Hepatocyte (in vitro differentiated cells): ENCODE results near the gene KCNK6.

Source experiments
- CTCF ChIP-seq: fragments of 200-600 bp; sonication (generic); IDR thresholded peaks from 2 replicates; pipeline ENCODE4 v1.5.1; 2016; ENCODE audit warnings: antibody characterized with exemption, mild to moderate bottlenecking; ENCODE audit not compliant: poor library complexity
- EZH2 ChIP-seq: fragments of 200-600 bp; sonication (generic); IDR thresholded peaks from 2 replicates; pipeline ENCODE4 v1.6.1; 2016; ENCODE audit warnings: antibody characterized with exemption, mild to moderate bottlenecking, borderline replicate concordance

- TF ChIP-seq CTCF (no peak), EZH2 (no peak)
Observed at GRCh38 chr19:38376576-38376975, 56.9 kb downstream of the KCNK6 start.
